Glomerular endothelial cell (primary cell): ENCODE data around the gene SPRYD7. TPM values are rescaled to one million over a fixed set of nuclear protein-coding genes. Genes with fewer than 3 reads are reported as not detected.

ENCODE experiments used
- DNase-seq: peaks from one replicate; pipeline ENCODE4 v3.0.0-alpha.2; 2011; ENCODE audit warnings: low read depth, low spot score; ENCODE audit errors: extremely low read depth
- total RNA-seq: library from RNA; depleted of rRNA; stranded (reverse); fragments of >200 nt; gene quantifications from 2 replicates; pipeline ENCODE4 v1.2.3, GENCODE V29; 2015

Gene SPRYD7
- total RNA-seq, 1 donor from 2014 or later: 7.7 TPM

DNA sequence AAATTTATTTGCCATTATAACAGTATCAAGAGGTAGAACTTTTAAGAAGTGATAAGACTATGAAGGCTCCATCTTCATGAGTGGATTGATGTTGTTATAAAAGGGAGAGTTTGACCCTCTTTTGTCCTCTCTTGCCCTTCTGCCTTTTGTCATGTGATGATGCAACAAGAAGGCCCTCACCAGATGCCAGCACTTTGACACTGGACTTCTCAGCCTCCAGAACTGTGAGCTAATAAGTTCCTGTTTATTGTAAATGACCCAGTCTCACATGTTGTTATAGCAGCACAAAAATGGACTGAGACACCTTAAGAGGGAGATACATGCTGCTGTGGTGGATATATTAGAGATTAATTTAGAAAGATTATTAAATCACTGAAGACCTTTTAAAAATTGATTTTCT is 71.6 kb downstream of the SPRYD7 start:
- no peak for DNase-seq

Other genes starting within 250 kb of the SPRYD7 start
- 78.5 and 82.3 TPM in 2 replicates for gene EBPL, start 244.9 kb downstream of the SPRYD7 start, total RNA-seq
- gene KPNA3, start 143.7 kb downstream of the SPRYD7 start, total RNA-seq: 36.7 and 42.7 TPM in 2 replicates
- gene TRIM13, start 60.7 kb upstream of the SPRYD7 start, total RNA-seq: 26.4 and 29.8 TPM in 2 replicates
- 0.19 and 2.0 TPM in 2 replicates for gene KCNRG, start 79.1 kb upstream of the SPRYD7 start, total RNA-seq